HG02884 (cell line): ENCODE results near the gene NNT.

Experiments used
- ATAC-seq: cut with Tn5 transposase; IDR thresholded peaks from one replicate; pipeline ENCODE4 v1.9.1; 2021; ENCODE audit warnings: mild to moderate bottlenecking, moderate library complexity; ENCODE audit not compliant: unreplicated experiment

The NNT gene

DNA sequence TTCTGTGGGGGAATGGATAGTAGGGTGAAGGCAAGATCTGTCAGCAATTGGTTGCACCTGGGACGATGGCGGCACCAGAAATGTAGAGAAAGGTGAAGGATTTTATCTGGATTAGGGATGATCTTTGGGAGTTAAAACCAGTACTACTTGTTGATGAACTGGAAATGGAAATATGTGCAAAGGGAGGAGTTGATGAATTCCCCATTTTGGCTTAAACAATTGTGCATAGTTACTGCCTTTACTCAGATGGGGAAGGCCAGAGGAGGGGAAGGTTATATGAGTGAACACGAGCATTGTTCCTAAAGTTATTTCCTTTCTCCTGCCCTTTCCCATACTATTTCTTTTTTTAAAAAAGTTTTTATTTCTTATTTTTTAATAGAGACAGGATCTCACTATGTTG lies 19.1 kb downstream of the NNT start:
- ATAC-seq, result no peak

DNA sequence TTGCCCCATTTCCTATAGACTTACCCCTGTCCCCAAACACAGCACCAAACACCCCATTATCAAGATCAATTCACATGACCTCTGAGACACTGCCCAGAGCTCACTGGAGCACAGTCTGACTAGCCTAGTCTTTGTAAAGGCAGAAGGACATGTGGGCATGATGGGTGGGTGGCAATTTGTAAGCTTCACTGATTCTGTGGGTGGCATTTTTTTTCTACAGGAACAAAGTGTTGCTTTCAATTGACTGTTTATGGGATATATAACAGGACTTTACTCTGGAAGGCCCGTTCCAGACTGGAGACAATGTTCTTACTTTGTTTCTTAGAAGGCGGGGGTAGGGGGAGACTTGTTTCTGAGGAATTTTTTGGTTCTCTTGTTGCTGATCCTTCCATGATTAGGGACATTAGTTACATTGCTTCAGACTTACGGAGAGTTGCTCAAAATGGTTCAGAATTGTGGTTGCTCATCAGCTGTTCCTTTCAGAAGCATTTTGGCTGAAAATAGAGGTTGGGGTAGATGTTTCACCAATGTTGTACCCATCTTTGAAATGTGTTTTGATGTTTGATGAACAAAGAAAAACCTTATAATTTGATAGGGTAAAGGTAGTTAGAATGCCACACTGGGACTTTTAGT lies 20.2 kb downstream of the NNT start:
- ATAC-seq, result no peak

DNA sequence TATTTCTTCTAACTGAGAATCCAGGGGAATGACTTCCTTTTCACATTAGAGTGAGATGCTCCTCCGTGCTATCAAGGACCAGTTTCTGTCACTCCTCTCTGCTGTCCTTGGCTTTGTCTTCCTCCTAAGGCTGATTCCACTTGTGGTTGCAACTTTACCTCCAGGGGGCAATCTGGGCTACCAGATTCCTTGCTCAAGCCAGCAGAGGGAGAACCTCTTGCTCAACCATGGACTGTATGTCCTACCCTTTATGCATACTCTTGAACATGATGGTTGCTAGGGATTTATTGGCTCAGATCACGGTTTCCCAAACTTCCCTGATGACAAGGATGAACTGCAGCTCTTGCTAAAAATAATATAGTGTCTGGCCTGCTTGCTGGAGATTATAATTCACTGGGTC lies 24.0 kb downstream of the NNT start:
- ATAC-seq, result no peak

DNA sequence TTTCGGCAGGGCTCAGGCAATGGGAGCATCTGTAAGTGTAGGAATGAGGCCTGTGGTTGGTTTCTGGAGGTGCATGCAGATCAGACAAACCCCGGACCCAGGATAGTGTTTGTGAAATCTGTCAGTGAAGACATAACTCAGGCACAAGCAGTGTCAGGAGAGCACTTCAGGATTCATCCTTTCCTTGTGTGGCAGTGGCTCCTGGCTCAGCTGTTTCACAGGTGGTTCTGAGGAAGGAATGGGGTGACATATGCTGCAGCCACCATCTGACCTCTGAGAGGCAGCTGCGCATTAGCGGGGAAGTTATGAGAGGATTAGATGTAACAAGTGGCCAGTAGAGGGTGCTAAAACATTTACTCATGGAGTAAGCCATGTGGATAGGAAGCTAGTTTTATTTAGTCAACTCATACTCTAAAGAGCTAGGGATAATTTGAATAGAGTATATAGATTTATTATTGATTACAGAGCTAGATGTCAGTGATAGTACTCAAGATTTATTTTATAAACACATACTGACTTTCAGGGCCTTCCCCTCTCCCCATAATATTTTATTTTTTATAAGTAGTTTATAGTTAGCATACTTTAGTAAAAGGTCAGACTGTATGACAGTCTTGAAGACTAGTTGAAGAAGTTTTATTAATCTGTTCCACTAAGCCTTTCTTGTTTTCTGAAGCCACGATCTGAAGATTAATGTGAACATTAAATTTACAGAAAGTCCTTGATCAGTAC lies 28.4 kb downstream of the NNT start:
- ATAC-seq, result peak; percentile 99

DNA sequence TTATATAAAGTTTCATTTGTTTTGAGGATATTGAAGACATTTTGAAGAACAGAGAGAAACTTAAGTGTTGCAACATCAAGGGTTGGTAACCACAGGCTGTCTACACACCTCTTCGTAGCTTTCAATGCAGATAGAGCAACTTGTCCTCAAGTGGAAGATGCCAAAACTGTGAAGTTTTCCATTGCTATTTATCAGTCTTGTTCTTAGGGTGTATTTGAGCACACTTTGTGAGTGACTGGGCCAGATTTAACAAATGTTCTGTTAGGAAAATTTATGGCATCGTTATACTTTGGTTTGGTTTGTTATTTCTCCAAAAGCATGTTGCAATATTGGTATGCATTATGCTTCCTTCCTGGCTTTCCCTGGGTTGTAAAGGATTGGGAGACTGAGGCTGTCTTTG lies 31.6 kb downstream of the NNT start:
- ATAC-seq, result no peak

DNA sequence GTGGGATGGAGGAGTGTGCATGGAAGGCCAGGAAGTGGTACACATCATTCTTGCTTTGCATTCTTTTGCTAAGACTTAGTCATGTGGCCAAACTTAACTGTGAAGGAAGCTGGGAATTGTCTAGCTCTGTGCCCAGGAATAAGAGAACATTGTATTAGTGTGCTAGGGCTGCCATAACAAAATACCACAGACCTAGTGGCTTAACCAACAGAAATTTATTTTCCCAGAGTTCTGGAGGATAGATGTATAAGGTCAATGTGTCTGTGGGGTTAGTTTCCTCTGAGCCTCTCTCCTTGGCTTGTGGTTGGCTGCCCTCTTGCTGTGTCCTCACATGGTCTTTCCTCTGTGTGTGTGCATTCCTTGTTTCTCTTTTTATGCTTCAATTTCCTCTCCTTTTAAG lies 32.4 kb downstream of the NNT start:
- no peak for ATAC-seq

DNA sequence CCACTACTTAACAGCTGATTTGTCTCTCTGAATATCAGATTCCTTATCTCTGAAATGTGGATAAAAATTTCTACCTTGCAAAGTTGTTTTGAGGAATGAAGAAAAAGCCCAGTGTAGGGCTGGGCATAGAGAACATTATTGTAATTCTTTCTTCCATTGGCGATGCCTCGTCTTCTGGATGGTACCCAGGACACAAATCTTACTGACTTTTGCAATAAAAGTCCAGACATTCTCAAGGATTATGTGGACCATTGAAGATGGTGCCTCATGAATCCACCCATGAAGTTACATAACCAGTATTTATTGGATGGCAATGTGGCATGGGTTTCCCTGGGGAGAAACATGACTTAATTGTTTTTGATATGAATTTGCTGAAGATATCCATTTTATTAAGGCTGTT lies 33.1 kb downstream of the NNT start:
- no peak for ATAC-seq

DNA sequence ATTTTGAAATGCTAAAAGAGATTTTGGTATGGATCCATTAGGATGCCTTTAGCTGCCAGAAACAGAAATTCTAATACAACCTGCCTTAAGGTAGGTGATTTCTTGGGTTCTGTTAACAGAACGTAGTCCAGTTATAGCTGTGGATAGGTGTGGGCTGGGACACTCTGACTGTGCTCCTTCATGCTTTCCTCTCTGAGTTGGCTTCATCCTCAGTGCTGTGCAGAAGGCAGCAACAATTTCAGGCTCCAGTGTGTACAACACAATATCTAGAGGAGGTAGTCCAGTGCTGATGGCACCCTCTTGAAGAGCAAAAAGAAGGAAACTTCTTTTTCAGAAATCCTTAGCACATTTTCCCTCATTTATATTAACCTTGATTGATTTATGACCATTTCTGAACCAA lies 34.4 kb downstream of the NNT start:
- no peak for ATAC-seq

DNA sequence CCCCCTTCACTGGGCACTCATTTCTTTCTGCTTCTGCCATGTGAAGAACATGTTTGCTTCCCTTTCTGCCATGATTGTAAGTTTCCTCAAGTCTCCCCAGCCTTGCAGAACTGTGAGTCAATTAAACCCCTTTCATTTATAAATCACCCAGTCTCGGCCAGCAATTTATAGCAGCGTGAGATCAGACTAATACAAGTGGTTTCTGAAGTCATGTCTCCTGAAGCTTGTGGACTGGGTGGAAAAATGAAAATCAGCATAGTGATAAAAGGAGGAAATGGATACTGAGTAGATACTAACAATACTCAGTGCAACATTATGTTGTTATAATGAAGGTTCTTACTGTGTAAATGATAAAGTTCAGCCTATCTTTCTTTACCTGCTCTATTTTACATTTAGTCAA lies 35.1 kb downstream of the NNT start:
- no peak for ATAC-seq

DNA sequence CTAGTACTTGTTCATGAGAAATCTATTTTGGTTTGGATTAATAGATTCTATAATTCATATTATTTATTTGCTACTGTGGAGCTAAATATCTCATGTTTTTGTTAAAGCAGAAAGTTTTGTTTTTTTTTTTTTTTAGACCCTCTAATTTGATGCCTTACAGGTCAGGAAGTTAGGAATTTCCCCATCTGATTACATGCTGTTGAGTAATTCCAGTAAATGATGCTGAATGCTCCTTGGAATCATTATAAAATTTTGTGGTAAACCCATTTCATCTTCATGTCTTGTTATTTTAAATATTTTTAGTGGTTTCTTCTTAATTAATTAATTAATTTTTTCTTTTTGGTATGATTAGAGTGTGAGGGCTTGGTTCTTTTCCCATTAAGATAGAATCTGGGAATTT lies 35.6 kb downstream of the NNT start:
- no peak for ATAC-seq

DNA sequence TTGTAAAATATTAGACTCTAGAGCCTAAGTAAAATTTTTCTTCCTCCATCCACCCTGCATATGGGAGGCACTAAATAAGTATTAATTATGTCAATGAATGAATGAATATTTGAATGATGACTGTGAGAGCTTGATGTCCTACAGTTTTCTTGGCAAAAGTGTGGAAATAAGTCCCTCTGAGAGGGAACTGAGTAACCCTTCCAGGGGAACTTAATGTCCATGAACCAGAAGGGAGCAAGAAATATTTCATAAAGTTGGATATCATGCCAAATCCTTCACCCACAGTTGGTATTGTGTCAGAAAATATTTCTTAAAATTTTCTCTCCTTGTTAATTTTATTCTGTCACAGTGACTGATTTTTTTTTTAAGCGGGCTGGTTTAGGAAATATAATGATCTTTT lies 36.6 kb downstream of the NNT start:
- no peak for ATAC-seq

DNA sequence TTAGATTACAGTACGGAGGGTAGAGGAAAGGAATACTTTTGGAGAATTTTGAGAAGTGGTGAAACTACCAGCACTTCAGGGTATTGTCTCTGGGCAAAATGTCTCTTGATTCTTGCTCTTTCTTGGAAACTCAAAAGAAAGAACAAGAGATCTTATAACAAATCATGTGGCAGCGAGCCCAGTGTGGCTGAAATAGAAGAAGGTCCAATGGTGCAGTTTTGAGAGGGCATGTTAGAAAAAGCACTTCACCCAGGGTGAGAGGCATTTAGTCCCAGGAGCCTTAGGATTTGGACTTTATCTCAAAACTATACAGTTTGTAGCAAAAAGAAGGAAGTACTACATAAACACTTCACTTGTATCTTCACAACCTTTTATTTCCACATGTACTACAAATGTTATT lies 39.4 kb downstream of the NNT start:
- no peak for ATAC-seq

DNA sequence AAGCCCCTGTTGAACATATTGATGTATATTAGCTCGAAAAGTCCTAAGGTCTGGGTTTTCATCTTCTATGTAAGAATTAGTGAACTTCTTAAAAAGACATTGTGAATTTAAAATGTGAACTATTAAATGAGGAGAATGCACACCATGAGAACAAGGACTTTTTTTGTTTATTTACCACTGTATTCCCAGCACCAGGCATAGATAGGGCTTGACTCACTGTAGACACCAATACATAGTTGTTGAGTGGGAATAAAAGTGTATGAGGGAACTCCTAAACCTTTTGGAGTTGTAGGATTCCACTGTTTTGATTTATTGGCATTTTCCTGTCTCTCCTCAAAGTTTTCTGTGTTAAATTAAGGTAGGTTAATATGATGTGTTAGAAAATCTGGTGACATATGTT lies 40.3 kb downstream of the NNT start:
- ATAC-seq, result no peak

DNA sequence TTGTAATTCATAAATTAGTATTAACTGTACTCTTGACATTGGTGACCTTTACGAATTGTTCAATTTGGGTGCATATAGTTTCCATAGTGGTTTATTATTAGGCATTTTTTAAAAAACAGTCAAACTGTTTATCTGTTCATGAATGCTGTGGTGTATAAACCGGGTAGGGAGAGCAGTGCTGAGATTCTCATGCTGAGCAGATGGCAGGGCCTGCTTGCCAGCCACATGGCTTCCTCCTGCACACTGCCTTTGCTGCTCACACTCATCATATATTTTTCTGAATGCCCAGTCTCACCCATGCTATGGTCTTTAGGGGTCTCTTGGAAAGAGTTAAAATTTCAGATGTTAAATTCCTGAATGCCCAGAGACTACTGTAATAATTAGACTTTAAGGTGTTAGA lies 40.8 kb downstream of the NNT start:
- no peak for ATAC-seq

DNA sequence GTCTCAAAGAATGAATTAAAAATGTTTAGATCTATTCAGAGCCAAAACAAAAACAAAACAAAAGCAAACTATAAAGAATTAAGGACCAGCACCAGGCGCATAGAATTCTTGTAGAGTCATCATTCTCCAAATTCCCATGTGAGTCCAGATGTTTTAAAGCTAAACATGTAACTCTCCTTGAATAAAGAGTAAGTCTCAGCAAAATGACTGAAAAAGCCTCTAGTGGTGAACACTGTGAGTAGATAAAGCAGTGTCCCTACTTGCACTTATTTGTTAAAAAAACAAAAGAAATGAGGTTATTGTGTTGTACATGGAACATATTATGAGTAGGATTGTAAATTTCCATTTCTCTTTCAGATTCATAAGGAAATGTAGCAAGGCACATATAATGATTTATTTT lies 44.0 kb downstream of the NNT start:
- no peak for ATAC-seq

DNA sequence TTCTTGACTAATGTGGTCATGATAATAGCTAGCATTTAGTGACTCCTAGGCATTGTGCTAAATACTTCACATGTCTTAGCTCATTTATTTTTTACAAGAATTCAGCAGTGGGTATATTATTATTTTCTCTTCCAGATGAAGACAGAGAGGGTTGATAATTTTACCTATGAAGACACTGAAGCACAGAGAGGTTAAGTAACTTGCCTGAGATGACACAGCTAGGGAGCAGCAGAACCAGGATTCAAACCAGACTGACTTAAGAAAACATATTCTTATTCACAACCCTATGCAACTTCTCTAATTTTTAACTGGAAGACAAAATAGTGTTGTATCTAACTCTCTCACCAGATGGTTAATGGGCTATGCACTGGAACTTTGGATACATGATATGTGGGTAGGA lies 44.8 kb downstream of the NNT start:
- no peak for ATAC-seq

DNA sequence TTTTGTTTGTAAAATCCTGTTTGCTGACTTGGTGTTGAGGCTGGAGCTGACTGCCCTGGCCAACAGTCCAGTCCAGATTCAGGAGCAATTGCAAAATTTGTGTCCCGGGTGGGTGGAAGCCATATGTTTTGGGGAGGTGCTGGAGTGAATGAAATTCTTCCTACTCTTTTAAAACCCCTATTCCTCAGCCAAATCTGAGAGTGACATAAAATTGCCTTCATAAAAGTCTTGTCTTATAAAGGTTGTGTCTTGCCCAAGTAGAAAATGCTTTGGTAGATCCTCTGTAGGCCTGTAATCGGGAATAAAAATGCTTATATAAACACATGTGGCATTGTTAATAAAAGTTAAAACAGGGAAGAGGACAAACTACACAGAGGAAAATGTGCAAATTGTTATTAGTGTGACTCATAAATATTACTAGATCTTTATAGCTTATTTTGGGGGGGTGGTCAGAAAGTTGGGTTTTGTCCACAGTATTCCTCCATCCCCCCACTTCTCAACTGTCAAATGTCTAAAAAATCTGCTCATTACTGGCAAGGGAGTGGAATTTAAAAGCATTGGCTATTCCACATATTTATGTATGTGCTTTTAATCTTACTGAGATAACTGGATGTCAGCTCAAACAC lies 45.6 kb downstream of the NNT start:
- no peak for ATAC-seq

DNA sequence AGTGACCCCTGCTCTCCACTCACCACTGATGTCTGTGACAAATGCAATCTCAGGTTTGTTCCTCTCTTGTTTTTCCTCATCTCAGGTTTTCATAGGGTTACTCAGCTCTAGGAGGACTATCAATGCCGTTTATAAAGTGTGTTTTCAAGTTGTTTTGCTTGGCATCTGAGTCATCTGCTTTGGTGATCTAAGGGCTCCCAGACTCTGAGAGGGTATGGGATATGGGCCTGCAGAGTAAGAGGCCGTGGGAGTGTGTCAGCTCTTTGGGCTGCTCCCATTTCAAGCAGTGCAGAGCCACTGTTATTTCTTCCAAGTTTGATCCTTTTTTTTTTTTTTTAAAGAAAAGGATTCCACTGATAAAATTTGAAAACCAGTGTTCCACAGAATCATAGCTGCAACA lies 46.3 kb downstream of the NNT start:
- ATAC-seq, result no peak

DNA sequence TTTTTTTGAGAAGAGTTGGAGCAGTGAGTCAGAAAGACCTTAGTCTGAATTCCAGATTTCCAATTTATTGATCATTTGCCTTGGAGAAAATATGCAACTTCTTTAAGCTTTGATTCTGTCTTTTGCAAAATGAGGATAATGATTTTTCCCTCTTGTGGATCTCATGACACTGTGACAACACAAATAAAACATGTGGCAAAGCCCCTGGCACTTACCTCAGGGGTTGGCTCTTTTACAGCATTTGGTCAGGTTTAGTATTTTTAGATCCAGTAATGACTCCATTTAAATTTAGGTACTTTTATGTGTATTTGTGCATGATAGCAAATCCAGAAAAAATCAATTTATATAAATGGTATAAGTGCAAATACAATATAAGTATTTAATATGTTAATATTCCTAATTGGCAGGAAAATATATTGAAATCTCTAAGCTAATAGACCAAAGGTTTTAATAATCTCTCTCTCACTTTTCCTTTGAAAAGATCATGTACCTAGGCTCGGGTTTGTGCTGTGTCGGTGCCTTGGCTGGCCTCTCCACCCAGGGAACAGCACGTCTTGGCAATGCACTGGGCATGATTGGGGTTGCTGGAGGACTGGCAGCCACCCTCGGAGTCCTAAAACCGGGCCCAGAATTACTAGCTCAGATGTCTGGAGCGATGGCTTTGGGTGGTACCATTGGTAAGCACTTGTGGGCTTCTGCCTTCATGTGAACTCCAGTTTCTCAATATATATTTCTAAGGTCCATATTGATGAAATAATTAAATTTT lies 49.7 kb downstream of the NNT start:
- no peak for ATAC-seq

DNA sequence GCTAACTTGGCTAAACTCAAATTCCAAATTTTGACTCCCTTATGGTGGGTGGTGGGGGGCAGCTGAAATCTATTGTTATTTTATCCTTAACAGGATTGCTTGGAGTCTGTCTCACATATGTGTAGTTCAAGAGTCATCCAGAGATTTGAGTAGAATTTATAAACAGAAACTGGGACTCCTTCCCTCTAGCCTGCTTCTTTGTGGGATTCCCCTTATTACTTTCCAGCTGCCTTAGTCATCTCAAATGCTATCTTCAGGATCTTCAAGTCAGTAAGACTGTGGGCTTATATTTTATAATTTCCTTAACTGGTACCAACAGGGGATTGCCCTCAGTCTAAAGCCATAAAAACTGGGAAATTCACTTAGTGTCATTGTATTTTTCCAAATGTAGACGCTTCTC lies 55.5 kb downstream of the NNT start:
- ATAC-seq, result no peak

DNA sequence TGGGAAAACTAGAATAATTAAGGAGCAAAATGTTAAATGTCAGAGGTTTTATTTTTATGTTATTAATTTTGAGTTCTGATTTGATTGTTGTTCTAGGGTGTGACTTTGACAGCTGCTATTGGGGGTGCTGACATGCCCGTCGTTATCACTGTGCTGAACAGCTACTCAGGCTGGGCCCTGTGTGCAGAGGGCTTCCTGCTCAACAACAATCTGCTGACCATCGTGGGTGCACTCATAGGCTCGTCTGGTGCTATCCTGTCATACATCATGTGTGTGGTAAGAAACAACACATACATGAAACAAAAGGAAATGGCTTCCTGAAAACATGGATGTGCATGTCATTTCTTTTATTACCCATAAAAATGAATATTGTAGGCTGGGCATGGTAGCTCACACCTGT lies 56.1 kb downstream of the NNT start:
- no peak for ATAC-seq

DNA sequence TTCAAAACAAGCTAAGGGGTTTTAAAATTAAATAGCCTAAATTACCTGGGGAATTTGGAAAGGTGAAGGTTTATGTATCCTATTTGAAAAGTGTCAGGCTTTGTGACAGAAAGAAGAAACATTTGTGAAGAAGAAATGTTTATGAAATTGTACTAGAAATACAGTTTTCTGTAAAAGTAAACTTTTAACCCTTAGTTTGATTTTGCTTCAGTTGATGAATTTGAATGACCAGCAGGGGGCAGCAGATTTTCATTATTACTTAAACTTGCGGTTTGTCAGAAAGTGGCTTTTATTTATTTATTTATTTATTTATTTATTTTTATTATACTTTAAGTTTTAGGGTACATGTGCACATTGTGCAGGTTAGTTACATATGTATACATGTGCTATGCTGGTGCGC lies 58.1 kb downstream of the NNT start:
- ATAC-seq, result no peak
